Cardiac muscle cell (in vitro differentiated cells and primary cell): ENCODE measurements around the gene PAM. TPM values are rescaled to one million over a fixed set of nuclear protein-coding genes. Genes with fewer than 3 reads are reported as not detected.

Source experiments
- DNase-seq, 2 donors: peaks; one replicate each; pipeline versions ENCODE4 v3.0.0 to v3.0.0-alpha.2; 2010 to 2017; ENCODE audit warnings: low read depth in 1 of 2, low spot score in 1 of 2
- H3K27ac ChIP-seq: fragments of 200-600 bp; sonication (generic); 2 replicates; pipeline ENCODE4 v1.5.1; 2016
- H3K27me3 ChIP-seq: fragments of 200-600 bp; sonication (generic); 2 replicates; pipeline ENCODE4 v1.6.0; 2016; ENCODE audit warnings: control low read depth
- H3K36me3 ChIP-seq: fragments of 200-600 bp; sonication (generic); 2 replicates; pipeline ENCODE4 v1.5.1; 2016; ENCODE audit warnings: control low read depth
- H3K4me1 ChIP-seq: fragments of 200-600 bp; sonication (generic); 2 replicates; pipeline ENCODE4 v1.8.1; 2017; ENCODE audit warnings: low read depth, mild to moderate bottlenecking, mixed run types
- H3K4me3 ChIP-seq: fragments of 200-600 bp; sonication (generic); 2 replicates; pipeline ENCODE4 v1.5.1; 2016; ENCODE audit warnings: mild to moderate bottlenecking
- H3K9me3 ChIP-seq: fragments of 200-600 bp; sonication (generic); 2 replicates; pipeline ENCODE4 v1.5.1; 2017; ENCODE audit warnings: low read depth, mild to moderate bottlenecking, control low read depth
- polyA plus RNA-seq: library from polyadenylated mRNA; unstranded; fragments of >200 nt; fragmentation: Nextera tagmentation; extraction: Ambion mirVana; gene quantifications from 2 replicates; pipeline ENCODE4 v1.2.1, GENCODE V29; 2016
- total RNA-seq: library from RNA; depleted of rRNA; stranded (reverse); fragments of >200 nt; gene quantifications from 2 replicates; pipeline ENCODE4 v1.2.3, GENCODE V29; 2016
- TF ChIP-seq, protein P1 (sequence below): IDR thresholded peaks from 2 replicates; pipeline ENCODE4 v1.5.1; 2012; ENCODE audit warnings: low read depth, mild to moderate bottlenecking, low read length

The PAM gene
- total and polyA plus RNA-seq, 2 experiments from 2014 or later, result 375 to 392 TPM

DNA sequence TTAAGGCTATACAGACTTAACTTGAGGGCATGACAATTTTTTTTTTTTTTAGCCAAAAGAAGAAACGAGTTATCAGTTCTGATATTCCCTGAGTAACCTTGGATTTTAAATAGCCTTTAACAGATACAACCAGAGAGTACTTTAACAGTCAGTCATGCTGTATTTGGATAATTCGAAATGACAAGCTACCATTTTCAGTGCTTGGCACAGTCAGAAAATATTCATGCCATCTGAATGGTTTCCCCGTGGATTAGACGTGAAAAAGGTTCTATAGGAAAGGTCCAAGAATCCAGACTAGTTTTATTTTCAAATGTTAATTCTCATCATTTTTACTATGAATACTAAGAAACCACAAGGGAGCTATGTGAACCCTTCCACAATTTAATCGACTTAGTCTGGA lies 165.7 kb downstream of the PAM start:
- no peaks in the 10 kb centered on the region for H3K36me3 ChIP-seq
- H3K4me3 ChIP-seq, result no peak overlapping the region
- TF ChIP-seq, protein P1, sequence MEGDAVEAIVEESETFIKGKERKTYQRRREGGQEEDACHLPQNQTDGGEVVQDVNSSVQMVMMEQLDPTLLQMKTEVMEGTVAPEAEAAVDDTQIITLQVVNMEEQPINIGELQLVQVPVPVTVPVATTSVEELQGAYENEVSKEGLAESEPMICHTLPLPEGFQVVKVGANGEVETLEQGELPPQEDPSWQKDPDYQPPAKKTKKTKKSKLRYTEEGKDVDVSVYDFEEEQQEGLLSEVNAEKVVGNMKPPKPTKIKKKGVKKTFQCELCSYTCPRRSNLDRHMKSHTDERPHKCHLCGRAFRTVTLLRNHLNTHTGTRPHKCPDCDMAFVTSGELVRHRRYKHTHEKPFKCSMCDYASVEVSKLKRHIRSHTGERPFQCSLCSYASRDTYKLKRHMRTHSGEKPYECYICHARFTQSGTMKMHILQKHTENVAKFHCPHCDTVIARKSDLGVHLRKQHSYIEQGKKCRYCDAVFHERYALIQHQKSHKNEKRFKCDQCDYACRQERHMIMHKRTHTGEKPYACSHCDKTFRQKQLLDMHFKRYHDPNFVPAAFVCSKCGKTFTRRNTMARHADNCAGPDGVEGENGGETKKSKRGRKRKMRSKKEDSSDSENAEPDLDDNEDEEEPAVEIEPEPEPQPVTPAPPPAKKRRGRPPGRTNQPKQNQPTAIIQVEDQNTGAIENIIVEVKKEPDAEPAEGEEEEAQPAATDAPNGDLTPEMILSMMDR, result no peak
- H3K9me3 ChIP-seq, result no peaks in the 10 kb centered on the region
- H3K4me1 ChIP-seq, result no peaks in the 10 kb centered on the region
- H3K27ac ChIP-seq, result no peak overlapping the region
- H3K27me3 ChIP-seq, result no peaks in the 10 kb centered on the region
- no peak for DNase-seq

DNA sequence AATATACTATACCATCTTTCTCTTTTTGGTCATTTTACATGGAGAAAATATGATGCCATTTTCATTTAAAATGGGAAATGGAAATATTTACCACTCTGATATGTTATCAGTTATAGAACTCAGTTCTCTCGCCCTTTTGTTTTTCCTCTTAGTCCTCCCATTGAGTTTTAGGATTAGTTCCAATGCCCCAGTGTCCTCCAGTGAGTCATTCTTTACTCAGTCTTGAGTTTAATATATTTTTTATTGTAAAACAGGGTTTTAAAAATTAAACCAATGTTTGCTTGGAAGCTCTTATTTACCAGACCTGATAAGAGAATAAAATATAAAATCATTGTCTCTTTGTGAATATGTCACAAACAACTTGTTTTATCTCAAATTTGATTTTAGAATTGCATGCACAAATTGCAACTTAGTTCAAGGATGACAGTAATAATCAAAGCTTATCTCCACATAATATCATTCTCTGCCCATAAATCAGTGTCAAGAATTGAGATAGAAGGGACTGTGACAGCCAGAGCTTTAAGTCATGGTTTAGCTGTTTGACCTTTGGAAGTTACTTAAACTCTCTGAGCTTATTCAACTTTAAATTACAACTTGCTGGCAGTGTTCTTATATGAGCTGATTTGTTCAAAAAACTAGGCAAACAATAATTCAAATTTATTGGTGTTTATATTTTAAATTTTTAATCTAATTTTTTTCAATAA lies 166.4 kb downstream of the PAM start:
- Histone ChIP-seq H3K27me3 (no peaks in the 10 kb centered on the region), H3K36me3 (no peaks in the 10 kb centered on the region), H3K4me1 (no peaks in the 10 kb centered on the region), H3K27ac (no peak overlapping the region), H3K4me3 (no peak overlapping the region), H3K9me3 (no peaks in the 10 kb centered on the region)
- TF ChIP-seq, protein P1, result no peak
- no peak for DNase-seq

DNA sequence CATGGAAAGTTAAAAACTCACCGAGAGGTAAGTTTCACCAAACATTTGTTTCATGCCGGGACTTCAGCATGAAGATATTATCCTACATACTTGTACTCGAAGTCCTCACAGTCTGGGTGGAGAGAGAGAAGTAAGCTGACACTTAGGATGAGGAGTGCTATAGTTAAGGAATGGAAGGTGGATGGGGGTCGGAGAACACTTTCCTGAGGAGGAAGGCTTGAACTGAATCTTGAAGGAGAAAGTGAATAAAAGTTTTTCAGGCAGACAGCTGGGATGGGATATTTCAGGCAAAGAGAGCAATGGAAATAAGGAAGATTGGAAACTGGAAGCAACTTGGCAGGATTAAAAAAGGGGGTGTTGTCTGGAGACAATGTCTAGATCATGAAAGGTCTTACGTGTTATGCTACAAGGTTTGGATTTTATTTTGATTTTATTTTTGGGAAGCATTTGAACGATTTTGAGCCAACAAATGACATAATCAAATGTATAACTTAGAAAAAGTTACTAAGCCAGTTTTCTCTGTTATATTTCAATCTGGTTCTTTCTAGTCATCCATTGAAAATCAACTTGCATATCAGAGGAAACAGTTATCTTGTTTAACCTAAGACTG lies 167.1 kb downstream of the PAM start:
- DNase-seq, result no peak
- H3K36me3 ChIP-seq, result no peaks in the 10 kb centered on the region

DNA sequence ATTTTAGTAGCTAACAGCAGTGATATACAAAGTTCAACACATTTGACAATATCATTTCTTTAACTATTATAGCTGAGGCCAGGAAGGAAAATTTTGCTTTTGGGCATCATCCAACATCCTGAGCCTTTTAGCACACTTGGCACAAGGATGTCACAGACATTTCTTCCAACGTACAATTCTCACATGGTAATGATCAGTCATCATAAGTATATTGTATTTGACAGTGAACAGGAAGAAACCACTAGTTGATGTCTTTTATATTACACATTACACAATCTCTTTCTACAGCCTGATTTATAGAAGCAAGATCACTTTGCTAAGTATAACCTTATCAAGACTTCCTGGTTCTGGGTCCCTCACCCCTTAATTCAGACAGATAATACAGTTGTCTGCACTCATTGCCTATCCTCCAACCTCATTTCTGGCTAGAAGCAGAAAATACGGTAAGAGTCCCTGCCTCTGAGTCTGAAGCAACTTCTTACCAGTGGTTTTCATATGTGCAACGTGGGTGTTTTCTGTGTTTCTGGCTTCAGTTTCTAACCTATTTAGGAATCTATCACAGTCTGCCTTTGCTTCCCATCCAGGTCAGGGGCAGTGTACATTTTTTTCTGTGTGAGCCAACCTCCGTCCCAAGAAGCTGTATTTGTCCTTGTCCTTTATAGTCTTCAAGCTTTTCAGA lies 167.8 kb downstream of the PAM start:
- no peak overlapping the region for H3K4me3 ChIP-seq
- DNase-seq, result peak in 1 of 2 donors; percentile 48
- TF ChIP-seq, protein P1, result no peak
- no peaks in the 10 kb centered on the region for H3K9me3 ChIP-seq
- no peak overlapping the region for H3K27ac ChIP-seq
- no peaks in the 10 kb centered on the region for H3K27me3 ChIP-seq
- H3K36me3 ChIP-seq, result peaks cover under 1% of the 10 kb centered on the region
- H3K4me1 ChIP-seq, result no peaks in the 10 kb centered on the region

More for the DNA sequence above, 167.1 kb downstream of the PAM start:
- H3K9me3 ChIP-seq, result no peaks in the 10 kb centered on the region
- H3K4me3 ChIP-seq, result no peak overlapping the region
- no peaks in the 10 kb centered on the region for H3K4me1 ChIP-seq
- TF ChIP-seq, protein P1, result no peak
- H3K27me3 ChIP-seq, result no peaks in the 10 kb centered on the region
- no peak overlapping the region for H3K27ac ChIP-seq

DNA sequence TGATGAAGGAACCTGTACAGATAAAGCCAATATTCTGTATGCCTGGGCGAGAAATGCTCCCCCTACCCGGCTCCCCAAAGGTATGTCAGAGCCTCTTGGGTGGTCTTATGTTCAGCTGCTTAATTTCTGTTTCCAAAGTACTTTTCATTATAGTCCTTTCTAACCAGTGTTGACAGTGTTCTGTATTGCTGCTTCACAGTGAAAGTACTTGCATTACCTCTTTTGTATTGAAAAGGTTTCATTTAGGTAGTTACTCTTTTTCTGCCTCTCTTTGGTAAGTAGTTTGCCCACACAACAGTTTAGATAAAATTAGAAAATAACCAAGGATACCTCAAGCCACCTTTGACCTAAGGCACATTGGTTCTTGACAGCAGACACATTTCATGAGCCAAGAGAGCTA lies 169.9 kb downstream of the PAM start:
- H3K4me1 ChIP-seq, result no peaks in the 10 kb centered on the region

More for the DNA sequence above, 169.9 kb downstream of the PAM start:
- TF ChIP-seq, protein P1, result no peak
- Histone ChIP-seq H3K4me3 (no peak overlapping the region), H3K36me3 (peaks cover 5% of the 10 kb centered on the region), H3K27ac (no peak overlapping the region), H3K27me3 (no peaks in the 10 kb centered on the region), H3K9me3 (no peaks in the 10 kb centered on the region)
- DNase-seq, result no peak
